BLaER1 treated with 17β-estradiol and CSF1 and Interleukin-3, amounts not matched to agents 10 nM and 100 nM (cell line): ENCODE results near the gene SUN5.
"Not testable (repeated sequence)": the region's sequence is repeated elsewhere in the genome, so short reads cannot be mapped to it uniquely, and the experiment has no call there.

Source experiments
- H3K27ac ChIP-seq, 11 experiments: shearing (Covaris generic); formaldehyde crosslinking; 2 replicates each; pipeline ENCODE4 v1.8.1; 2022
- H3K27me3 ChIP-seq, 11 experiments: shearing (Covaris generic); formaldehyde crosslinking; 2 replicates each; pipeline ENCODE4 v1.8.1; 2022
- H3K36me3 ChIP-seq, 11 experiments: shearing (Covaris generic); formaldehyde crosslinking; 2 replicates each; pipeline ENCODE4 v1.8.1; 2022
- H3K4me1 ChIP-seq, 10 experiments: shearing (Covaris generic); formaldehyde crosslinking; 2 replicates each; pipeline ENCODE4 v1.8.1; 2022
- H3K4me2 ChIP-seq, 11 experiments: shearing (Covaris generic); formaldehyde crosslinking; 2 replicates each; pipeline ENCODE4 v1.8.1; 2022
- H3K4me3 ChIP-seq, 10 experiments: shearing (Covaris generic); formaldehyde crosslinking; 2 replicates each; pipeline ENCODE4 v1.8.1; 2022
- H3K9ac ChIP-seq, 11 experiments: shearing (Covaris generic); formaldehyde crosslinking; 2 replicates each; pipeline ENCODE4 v1.8.1; 2022
- H3K9me3 ChIP-seq, 11 experiments: shearing (Covaris generic); formaldehyde crosslinking; replicated peaks in 1 of 11; 2 replicates each; pipeline ENCODE4 v1.8.1; 2022
- H4K20me1 ChIP-seq, 11 experiments: shearing (Covaris generic); formaldehyde crosslinking; 2 replicates each; pipeline ENCODE4 v1.8.1; 2022
- Cebpa-rat ChIP-seq, 11 experiments: shearing (Covaris generic); IDR thresholded peaks; 2 replicates each; pipeline ENCODE4 v1.8.1; 2022

Gene SUN5

DNA sequence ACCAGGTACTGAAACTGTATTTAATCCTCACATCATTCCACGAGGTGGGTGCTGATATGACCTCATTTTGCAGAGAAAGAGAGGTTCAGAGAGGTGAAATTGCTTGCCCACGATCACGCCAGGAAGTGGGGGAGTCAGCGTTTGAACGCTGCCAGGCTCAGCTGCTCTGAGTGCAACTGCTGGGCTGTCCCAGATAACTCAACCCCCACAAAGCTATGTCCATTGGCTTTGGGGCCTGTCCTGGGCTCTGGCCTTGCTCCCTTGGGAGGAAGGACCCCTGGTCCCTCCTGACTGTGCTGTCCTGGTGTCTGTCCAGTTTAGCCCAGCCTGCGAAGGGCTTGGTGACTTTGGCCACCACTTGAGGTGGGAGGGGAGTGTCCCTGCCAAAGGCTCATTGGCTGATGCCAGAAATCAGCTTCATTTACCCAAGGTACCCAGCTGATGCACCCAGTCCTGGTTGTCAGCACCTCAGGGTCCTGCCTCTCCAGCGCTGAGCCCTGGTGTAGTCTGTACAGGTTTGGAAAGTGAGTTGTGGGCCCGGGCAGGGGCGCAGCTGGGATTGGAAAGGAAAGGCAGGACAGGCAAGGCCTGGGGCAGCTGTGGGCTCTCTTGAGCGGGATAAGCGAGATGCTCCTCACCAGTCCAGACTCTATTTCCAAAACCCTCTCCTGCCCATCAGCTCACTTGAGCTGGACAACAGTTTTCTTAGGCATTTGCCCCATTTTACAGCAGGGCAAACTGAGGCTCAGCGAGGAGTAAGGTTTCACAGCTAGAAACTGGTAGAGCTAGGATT lies 38.5 kb downstream of the SUN5 start:
- H3K4me3 ChIP-seq, result no peak overlapping the region
- H3K4me1 ChIP-seq, result peaks cover 38 to 75% (median 62%) of the 10 kb centered on the region in 10 experiments
- H3K27me3 ChIP-seq, result no peaks in the 10 kb centered on the region
- no peaks in the 10 kb centered on the region for H4K20me1 ChIP-seq
- H3K9me3 ChIP-seq, result no peaks in the 10 kb centered on the region
- H3K9ac ChIP-seq, result no peak overlapping the region
- TF ChIP-seq Cebpa-rat (IDR thresholded peaks at IDR 0.05), result no peak
- peak overlapping the region in 7 of 11 experiments; percentile 1 to 100 (median 26); a peak in 7 of 22 replicates for H3K4me2 ChIP-seq
- no peaks in the 10 kb centered on the region for H3K36me3 ChIP-seq
- no peak overlapping the region for H3K27ac ChIP-seq

DNA sequence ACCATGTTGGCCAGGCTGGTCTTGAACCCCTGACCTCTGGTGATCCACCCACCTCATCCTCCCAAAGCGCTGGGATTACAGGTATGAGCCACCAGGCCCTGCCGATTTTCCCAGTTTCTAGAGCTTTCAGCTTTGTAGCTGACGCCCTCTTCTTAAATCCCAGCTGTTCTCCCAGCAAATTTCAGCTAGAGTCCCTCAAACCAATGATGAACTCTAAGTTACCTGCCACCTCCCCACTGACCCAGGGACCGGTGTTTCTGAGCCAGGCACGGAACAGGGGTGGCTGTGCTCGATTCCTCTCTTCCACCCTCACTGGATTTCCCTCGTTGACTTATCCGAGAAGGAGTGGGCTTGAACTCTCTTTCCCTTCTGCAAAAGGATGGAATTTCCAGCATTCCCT lies 39.1 kb downstream of the SUN5 start:
- Histone ChIP-seq H3K9ac (no peak overlapping the region), H3K9me3 (no peaks in the 10 kb centered on the region), H3K4me2 (peak overlapping the region in 4 of 11 experiments; percentile 1 to 29 (median 14); a peak in 2 of 22 replicates), H3K4me1 (peaks cover 31 to 68% (median 56%) of the 10 kb centered on the region in 10 experiments), H3K27ac (no peak overlapping the region), H3K27me3 (no peaks in the 10 kb centered on the region), H3K4me3 (no peak overlapping the region), H4K20me1 (no peaks in the 10 kb centered on the region), H3K36me3 (no peaks in the 10 kb centered on the region)
- no peak for TF ChIP-seq Cebpa-rat (IDR thresholded peaks at IDR 0.05)

DNA sequence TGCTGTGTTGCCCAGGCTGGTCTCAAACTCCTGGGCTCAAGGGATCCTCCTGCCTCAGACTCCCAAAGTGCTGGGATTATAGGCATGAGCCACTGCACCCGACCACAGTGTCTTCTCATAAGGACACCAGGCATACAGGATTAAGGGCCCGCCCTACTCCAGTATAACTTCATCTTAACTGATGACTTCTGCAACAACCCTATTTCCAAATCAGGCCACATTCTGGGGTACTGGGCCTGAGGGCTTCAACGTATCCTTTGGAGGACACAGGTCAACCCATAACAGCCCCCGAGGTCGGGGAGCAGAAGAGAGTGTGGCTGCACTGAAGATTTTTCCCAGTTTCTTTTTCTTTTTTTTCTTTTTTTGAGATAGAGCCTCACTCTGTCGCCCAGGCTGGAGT lies 39.7 kb downstream of the SUN5 start:
- no peak overlapping the region for H3K27ac ChIP-seq
- no peaks in the 10 kb centered on the region for H4K20me1 ChIP-seq
- H3K9me3 ChIP-seq, result no peaks in the 10 kb centered on the region
- H3K27me3 ChIP-seq, result no peaks in the 10 kb centered on the region
- peaks cover 26 to 63% (median 50%) of the 10 kb centered on the region in 10 experiments for H3K4me1 ChIP-seq
- peak overlapping the region in 2 of 11 experiments; percentile 41 to 50; a peak in 3 of 22 replicates for H3K4me2 ChIP-seq
- H3K9ac ChIP-seq, result no peak overlapping the region
- H3K36me3 ChIP-seq, result no peaks in the 10 kb centered on the region
- H3K4me3 ChIP-seq, result no peak overlapping the region
- TF ChIP-seq Cebpa-rat (IDR thresholded peaks at IDR 0.05), result no peak

DNA sequence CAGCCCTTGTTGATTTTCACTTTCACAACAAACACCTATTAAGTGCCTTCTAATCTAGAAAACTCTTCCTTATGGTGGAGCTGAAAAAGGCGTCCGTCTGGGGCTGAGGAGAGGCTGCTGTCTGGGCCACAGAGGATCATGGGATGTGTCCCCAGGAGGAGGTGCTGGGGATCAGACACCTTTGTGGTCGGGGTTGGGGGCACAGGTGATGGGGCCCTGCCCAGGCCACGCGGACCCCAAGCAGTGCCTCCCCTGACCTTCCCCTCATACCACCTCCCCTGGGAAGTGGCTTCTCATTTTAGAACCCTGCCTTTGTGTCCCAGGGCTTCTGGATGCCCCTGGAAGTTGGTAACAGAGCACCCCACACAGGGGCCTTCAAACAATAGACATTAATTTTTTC lies 41.1 kb downstream of the SUN5 start:
- H3K27me3 ChIP-seq, result no peaks in the 10 kb centered on the region
- H3K4me3 ChIP-seq, result no peak overlapping the region
- H4K20me1 ChIP-seq, result no peaks in the 10 kb centered on the region
- peak overlapping the region in 6 of 11 experiments; percentile 11 to 50 (median 40); a peak in 9 of 22 replicates for H3K4me2 ChIP-seq
- peaks cover 13 to 49% (median 36%) of the 10 kb centered on the region in 10 experiments for H3K4me1 ChIP-seq
- no peak for TF ChIP-seq Cebpa-rat (IDR thresholded peaks at IDR 0.05)
- H3K9ac ChIP-seq, result no peak overlapping the region
- no peaks in the 10 kb centered on the region for H3K36me3 ChIP-seq
- no peak overlapping the region for H3K27ac ChIP-seq
- peaks cover 2 to 7% (median 5%) of the 10 kb centered on the region in 11 experiments; a peak in 21 of 22 replicates for H3K9me3 ChIP-seq

DNA sequence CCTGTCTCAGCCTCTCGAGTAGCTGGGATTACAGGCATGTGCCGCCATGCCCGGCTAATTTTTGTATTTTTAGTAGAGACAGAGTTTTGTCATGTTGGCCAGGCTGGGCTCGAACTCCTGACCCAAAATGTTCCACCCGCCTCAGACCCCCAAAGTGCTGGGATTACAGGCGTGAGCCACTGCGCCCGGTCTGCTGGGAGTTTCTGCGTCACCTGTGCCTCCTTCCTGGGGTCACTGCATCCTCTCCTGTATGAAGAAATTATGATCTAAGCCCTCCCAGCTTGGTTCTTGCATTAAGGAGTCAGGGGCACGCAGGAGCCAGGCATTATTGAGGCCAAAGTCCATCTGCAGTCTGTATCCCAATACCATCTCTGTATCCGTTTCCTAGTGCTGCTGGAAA lies 41.6 kb downstream of the SUN5 start:
- Histone ChIP-seq H3K4me2 (0 out of 22 replicates have a peak overlapping the region, but pooled peaks of 1 of the 11 experiments have one; percentile 50), H3K9me3 (peaks cover 7 to 13% (median 11%) of the 10 kb centered on the region in 11 experiments), H3K4me1 (peaks cover 8 to 44% (median 31%) of the 10 kb centered on the region in 10 experiments; a peak in 19 of 20 replicates)
- not testable (repeated sequence) for H3K27me3 ChIP-seq, H3K4me3 ChIP-seq, H3K36me3 ChIP-seq, H4K20me1 ChIP-seq, H3K27ac ChIP-seq, H3K9ac ChIP-seq

DNA sequence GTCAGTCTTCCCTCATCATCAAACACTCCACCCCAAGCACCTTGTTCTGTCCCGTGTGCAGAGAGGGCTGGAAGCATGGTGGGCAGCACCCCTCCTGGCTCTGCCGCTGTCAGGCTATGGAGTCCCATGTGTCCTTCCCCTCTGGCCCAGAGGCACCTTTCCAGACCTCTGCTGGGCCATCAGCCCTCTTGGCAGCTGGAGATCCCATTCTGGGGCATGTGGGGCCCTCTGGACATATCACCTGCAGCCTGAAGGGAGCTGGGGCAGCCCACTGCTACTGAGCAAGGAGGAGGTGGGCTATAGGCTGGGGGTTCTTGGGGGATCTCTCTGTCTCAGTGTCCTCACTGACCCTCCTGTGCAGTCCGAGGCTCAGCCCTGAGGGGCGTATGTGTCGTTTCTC lies 42.2 kb downstream of the SUN5 start:
- TF ChIP-seq Cebpa-rat (IDR thresholded peaks at IDR 0.05), result no peak
- no peak overlapping the region for H3K4me3 ChIP-seq
- no peak overlapping the region for H3K4me2 ChIP-seq
- H3K36me3 ChIP-seq, result peaks cover 0 to 5% (median 0%) of the 10 kb centered on the region in 11 experiments; a peak in 1 of 22 replicates
- H3K4me1 ChIP-seq, result peaks cover 2 to 38% (median 25%) of the 10 kb centered on the region in 10 experiments; a peak in 18 of 20 replicates
- no peaks in the 10 kb centered on the region for H3K27me3 ChIP-seq
- H3K9ac ChIP-seq, result no peak overlapping the region
- H3K27ac ChIP-seq, result no peak overlapping the region
- H4K20me1 ChIP-seq, result no peaks in the 10 kb centered on the region
- peaks cover 13 to 19% (median 16%) of the 10 kb centered on the region in 11 experiments for H3K9me3 ChIP-seq

DNA sequence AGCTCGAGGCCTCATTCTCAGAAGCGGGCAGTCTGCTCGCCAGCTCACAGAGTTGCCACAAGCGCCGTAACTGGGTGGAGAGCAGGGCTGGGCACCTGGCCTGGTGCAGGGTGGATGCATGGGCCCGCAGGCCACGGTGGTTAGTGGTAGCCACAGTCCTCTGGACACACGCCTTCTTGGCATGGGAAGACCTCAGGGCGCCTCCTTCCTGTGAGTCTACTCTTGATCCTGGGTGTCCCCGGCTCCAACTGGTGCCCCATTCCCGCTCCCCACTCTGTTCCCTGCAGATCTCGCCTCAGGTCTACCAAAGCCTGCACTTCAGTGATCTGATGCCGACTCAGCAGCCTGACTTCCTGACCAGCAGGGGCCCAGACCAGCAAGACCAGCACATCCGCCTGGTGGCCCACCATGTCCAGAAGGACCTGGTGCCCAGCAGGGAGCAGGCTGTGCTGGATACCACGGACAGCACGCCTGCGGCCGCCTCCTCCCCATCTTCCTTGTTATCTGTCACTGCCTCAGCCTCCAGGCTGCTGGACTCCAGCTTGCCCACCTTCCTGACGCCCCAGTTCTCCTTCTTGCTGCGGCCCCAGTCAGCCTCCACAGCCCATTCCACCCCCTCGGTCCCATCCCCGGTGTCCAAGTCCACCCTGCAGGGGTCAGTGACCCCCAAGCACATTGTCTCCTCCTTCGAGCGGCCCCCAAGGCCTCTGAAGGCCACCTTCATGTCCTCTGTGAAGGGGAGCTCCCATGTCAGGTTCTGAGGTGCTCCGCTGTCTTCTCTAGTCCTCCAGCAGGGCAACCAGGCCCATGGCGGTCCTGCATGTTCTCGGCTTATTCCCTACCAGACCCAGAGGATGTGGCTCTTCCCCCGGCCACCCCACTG lies 43.1 kb downstream of the SUN5 start:
- H3K9me3 ChIP-seq, result peaks cover 22 to 28% (median 26%) of the 10 kb centered on the region in 11 experiments
- H3K4me1 ChIP-seq, result peaks cover 0 to 28% (median 16%) of the 10 kb centered on the region in 10 experiments; a peak in 13 of 20 replicates
- no peaks in the 10 kb centered on the region for H3K27me3 ChIP-seq
- no peak overlapping the region for H3K4me2 ChIP-seq
- no peak for TF ChIP-seq Cebpa-rat (IDR thresholded peaks at IDR 0.05)
- no peaks in the 10 kb centered on the region for H4K20me1 ChIP-seq
- H3K27ac ChIP-seq, result no peak overlapping the region
- H3K9ac ChIP-seq, result no peak overlapping the region
- H3K4me3 ChIP-seq, result no peak overlapping the region
- H3K36me3 ChIP-seq, result peaks cover 0 to 5% (median 0%) of the 10 kb centered on the region in 11 experiments; a peak in 1 of 22 replicates

DNA sequence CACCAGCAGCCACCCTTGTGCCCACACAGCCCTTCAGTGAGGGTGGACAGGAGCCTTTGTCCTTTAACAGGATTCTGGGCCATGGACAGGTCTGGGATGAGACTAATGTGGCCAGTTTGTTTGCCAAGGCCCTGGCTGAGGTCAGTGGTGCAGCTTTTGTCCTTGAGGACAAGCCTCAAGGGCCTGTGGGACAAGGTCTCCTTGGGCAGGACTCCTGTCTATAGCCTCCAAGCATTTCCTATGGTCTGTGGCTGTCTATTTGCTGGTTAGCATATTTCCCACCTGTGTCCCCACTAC lies 44.1 kb downstream of the SUN5 start:
- Histone ChIP-seq H3K27ac (no peak overlapping the region), H3K9ac (no peak overlapping the region), H3K4me1 (peaks cover 0 to 19% (median 9%) of the 10 kb centered on the region in 10 experiments; a peak in 11 of 20 replicates), H3K27me3 (no peaks in the 10 kb centered on the region), H3K9me3 (peaks cover 31 to 37% (median 34%) of the 10 kb centered on the region in 11 experiments), H3K4me3 (no peak overlapping the region), H3K36me3 (peaks cover 0 to 5% (median 0%) of the 10 kb centered on the region in 11 experiments; a peak in 1 of 22 replicates), H4K20me1 (no peaks in the 10 kb centered on the region), H3K4me2 (no peak overlapping the region)
- TF ChIP-seq Cebpa-rat (IDR thresholded peaks at IDR 0.05), result no peak
